ENCODE data around the gene HPX.

DNA sequence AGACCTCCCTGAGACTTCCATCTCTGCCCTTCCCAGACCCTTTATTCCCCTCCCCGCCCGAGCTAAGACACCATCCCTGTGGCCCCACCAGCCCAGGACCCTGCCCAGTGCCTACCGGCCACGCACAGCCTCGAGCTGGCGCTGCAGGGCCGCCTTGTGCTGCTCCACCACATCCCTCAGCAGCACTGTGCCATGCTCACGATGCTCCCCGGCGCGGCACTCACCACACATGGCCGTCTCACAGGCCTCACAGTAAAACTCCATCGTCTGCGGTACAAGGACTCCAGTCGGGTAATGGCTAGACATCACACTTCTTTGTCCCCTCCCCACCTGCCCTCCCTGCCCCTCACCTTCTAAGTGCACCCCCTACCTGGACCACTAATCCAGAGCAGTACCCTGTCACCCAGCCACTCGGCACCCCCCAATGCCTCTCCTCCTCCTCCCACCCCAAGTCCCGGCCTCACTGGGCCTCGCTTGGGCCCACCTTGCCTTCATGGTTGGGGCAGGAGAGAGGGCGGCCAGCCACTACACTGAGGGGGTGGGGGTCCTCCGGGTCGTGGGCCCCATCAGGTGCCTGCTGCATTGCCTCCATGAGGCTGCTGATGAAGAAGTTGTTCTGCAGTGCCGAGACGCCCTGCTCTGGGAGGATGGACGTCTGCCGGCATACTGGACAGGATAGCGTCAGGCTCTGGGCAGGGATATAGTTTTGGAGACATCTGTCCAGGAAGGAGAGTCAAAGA lies 17.0 kb upstream of the HPX start:
- TF ChIP-seq ARNTL (CRISPR knock-in tag; IDR thresholded peaks at IDR 0.05; ENCODE audit: borderline replicate concordance, low read depth) (no peak), ZFP3 (CRISPR knock-in tag; IDR thresholded peaks at IDR 0.05) (no peak), ZNF70 (CRISPR knock-in tag; IDR thresholded peaks at IDR 0.05) (no peak), ZFP30 (CRISPR knock-in tag; IDR thresholded peaks at IDR 0.05) (no peak), RARB (CRISPR knock-in tag; IDR thresholded peaks at IDR 0.05) (no peak)
- TF ChIP-seq, protein P1, sequence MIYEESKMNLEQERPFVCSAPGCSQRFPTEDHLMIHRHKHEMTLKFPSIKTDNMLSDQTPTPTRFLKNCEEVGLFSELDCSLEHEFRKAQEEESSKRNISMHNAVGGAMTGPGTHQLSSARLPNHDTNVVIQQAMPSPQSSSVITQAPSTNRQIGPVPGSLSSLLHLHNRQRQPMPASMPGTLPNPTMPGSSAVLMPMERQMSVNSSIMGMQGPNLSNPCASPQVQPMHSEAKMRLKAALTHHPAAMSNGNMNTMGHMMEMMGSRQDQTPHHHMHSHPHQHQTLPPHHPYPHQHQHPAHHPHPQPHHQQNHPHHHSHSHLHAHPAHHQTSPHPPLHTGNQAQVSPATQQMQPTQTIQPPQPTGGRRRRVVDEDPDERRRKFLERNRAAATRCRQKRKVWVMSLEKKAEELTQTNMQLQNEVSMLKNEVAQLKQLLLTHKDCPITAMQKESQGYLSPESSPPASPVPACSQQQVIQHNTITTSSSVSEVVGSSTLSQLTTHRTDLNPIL (CRISPR knock-in tag; IDR thresholded peaks at IDR 0.05; ENCODE audit: low read depth): no peak
- TF ChIP-seq, protein P2, sequence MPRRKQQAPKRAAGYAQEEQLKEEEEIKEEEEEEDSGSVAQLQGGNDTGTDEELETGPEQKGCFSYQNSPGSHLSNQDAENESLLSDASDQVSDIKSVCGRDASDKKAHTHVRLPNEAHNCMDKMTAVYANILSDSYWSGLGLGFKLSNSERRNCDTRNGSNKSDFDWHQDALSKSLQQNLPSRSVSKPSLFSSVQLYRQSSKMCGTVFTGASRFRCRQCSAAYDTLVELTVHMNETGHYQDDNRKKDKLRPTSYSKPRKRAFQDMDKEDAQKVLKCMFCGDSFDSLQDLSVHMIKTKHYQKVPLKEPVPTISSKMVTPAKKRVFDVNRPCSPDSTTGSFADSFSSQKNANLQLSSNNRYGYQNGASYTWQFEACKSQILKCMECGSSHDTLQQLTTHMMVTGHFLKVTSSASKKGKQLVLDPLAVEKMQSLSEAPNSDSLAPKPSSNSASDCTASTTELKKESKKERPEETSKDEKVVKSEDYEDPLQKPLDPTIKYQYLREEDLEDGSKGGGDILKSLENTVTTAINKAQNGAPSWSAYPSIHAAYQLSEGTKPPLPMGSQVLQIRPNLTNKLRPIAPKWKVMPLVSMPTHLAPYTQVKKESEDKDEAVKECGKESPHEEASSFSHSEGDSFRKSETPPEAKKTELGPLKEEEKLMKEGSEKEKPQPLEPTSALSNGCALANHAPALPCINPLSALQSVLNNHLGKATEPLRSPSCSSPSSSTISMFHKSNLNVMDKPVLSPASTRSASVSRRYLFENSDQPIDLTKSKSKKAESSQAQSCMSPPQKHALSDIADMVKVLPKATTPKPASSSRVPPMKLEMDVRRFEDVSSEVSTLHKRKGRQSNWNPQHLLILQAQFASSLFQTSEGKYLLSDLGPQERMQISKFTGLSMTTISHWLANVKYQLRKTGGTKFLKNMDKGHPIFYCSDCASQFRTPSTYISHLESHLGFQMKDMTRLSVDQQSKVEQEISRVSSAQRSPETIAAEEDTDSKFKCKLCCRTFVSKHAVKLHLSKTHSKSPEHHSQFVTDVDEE (CRISPR knock-in tag; IDR thresholded peaks at IDR 0.05): no peak
- TF ChIP-seq, protein P3, sequence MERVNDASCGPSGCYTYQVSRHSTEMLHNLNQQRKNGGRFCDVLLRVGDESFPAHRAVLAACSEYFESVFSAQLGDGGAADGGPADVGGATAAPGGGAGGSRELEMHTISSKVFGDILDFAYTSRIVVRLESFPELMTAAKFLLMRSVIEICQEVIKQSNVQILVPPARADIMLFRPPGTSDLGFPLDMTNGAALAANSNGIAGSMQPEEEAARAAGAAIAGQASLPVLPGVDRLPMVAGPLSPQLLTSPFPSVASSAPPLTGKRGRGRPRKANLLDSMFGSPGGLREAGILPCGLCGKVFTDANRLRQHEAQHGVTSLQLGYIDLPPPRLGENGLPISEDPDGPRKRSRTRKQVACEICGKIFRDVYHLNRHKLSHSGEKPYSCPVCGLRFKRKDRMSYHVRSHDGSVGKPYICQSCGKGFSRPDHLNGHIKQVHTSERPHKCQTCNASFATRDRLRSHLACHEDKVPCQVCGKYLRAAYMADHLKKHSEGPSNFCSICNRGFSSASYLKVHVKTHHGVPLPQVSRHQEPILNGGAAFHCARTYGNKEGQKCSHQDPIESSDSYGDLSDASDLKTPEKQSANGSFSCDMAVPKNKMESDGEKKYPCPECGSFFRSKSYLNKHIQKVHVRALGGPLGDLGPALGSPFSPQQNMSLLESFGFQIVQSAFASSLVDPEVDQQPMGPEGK (CRISPR knock-in tag; IDR thresholded peaks at IDR 0.05; ENCODE audit: borderline replicate concordance): no peak

Data from SK-N-SH treated with all-trans-retinoic acid at 6 μM for 48 hours (cell line).